K562 (cell line): ENCODE measurements around the gene PQBP1. TPM values are rescaled to one million over a fixed set of nuclear protein-coding genes. Genes with fewer than 3 reads are reported as not detected.
A peak's percentile ranks its signal among the peaks of the same experiment; 100 is the strongest.

Experiments
- EP300 ChIP-seq: IDR thresholded peaks from 2 replicates; pipeline ENCODE4 v1.6.1; 2012; ENCODE audit warnings: low read length, improper control_type of control experiment
- ESRRB ChIP-seq: fragments of 250-450 bp; sonication (Bioruptor Pico); IDR thresholded peaks from 2 replicates; pipeline ENCODE4 v1.5.0; 2020; ENCODE audit warnings: mild to moderate bottlenecking, moderate library complexity, borderline replicate concordance
- ETV1 ChIP-seq: fragments of 450-650 bp; conservative IDR thresholded peaks from 2 replicates; pipeline ENCODE4 v1.6.1; 2016; ENCODE audit warnings: missing genetic modification characterization, control low read depth, low read depth, missing compliant biosample characterization
- HNRNPK ChIP-seq: fragments of 200-400 bp; formaldehyde crosslinking; IDR thresholded peaks from one replicate; pipeline ENCODE4 v1.6.1; 2018; ENCODE audit warnings: mild to moderate bottlenecking, low read depth, low read length; ENCODE audit not compliant: poor library complexity, severe bottlenecking
- MTF1 ChIP-seq: fragments of 250-450 bp; sonication (Bioruptor Pico); IDR thresholded peaks from 2 replicates; pipeline ENCODE4 v1.9.0; 2021; ENCODE audit warnings: moderate library complexity, mild to moderate bottlenecking, inconsistent platforms, borderline replicate concordance
- PCBP1 ChIP-seq: fragments of 200-400 bp; formaldehyde crosslinking; IDR thresholded peaks from 2 replicates; pipeline ENCODE4 v1.6.1; 2018; ENCODE audit warnings: mild to moderate bottlenecking, low read depth, low read length; ENCODE audit not compliant: poor library complexity, severe bottlenecking
- RHOXF2B ChIP-seq: fragments of 250-450 bp; sonication (Bioruptor Pico); conservative IDR thresholded peaks from 2 replicates; pipeline ENCODE4 v1.5.1; 2021
- TAF9B ChIP-seq: fragments of 450-650 bp; IDR thresholded peaks from 2 replicates; pipeline ENCODE4 v1.6.1; 2018; ENCODE audit warnings: mild to moderate bottlenecking; ENCODE audit not compliant: partially characterized antibody
- TBL1XR1 ChIP-seq, 2 experiments: IDR thresholded peaks; 2 replicates each; pipeline ENCODE4 v1.6.1; 2012; ENCODE audit warnings: improper control_type of control experiment in 2 of 2, low read length in 2 of 2, mild to moderate bottlenecking in 1 of 2
- ZBED1 ChIP-seq: IDR thresholded peaks from 2 replicates; pipeline ENCODE4 v1.6.1; 2014
- ZNF253 ChIP-seq: fragments of 250-450 bp; sonication (Bioruptor Pico); conservative IDR thresholded peaks from 2 replicates; pipeline ENCODE4 v1.6.1; 2021; ENCODE audit warnings: mild to moderate bottlenecking
- polyA plus RNA-seq, 8 experiments: library from polyadenylated mRNA; depleted of rRNA in 4 of 8; stranded (reverse) in 5 of 8; unstranded in 3 of 8; fragments of >200 nt; fragmentation: Nextera tagmentation in 2 of 8; fragmentation: Illumina TruSeq in 1 of 8; extraction: Ambion mirVana in 2 of 8; extraction: Trizol in 1 of 8; gene quantifications; 2 replicates each; pipeline versions ENCODE4 v1.2.1 to v1.2.3, GENCODE V29; 2011 to 2014; ENCODE audit warnings: inconsistent platforms in 1 of 8, missing spikeins in 1 of 8
- total RNA-seq, 7 experiments: library from RNA; depleted of rRNA in 6 of 7; stranded (reverse); fragments of >200 nt in 6 of 7; fragmentation: Illumina TruSeq in 2 of 7; extraction: Trizol in 2 of 7; gene quantifications; 2 replicates each; pipeline versions ENCODE4 v1.2.1 to v1.2.3, GENCODE V29; 2011 to 2021; ENCODE audit warnings: low replicate concordance in 1 of 7
- TF ChIP-seq, protein P1 (sequence below): fragments of 450-650 bp; IDR thresholded peaks from 2 replicates; pipeline ENCODE4 v1.6.1; 2014; ENCODE audit warnings: low read depth, mild to moderate bottlenecking, moderate library complexity, borderline replicate concordance
- TF ChIP-seq, protein P2 (sequence below): fragments of 450-650 bp; IDR thresholded peaks from 2 replicates; pipeline ENCODE4 v1.6.1; 2018; ENCODE audit not compliant: partially characterized antibody
- TF ChIP-seq, protein P3 (sequence below): fragments of 150-350 bp; IDR thresholded peaks from 2 replicates; pipeline ENCODE4 v1.6.1; 2014; ENCODE audit warnings: low read depth, mild to moderate bottlenecking, low read length, borderline replicate concordance
- TF ChIP-seq, protein P4 (sequence below): fragments of 450-650 bp; formaldehyde crosslinking; IDR thresholded peaks from 2 replicates; pipeline ENCODE4 v1.4.0; 2022; ENCODE audit warnings: missing genetic modification characterization
- TF ChIP-seq, protein P5 (sequence below): fragments of 250-450 bp; sonication (Bioruptor Pico); IDR thresholded peaks from 2 replicates; pipeline ENCODE4 v1.8.0; 2021; ENCODE audit warnings: moderate library complexity, mild to moderate bottlenecking, inconsistent platforms
- TF ChIP-seq, protein P6 (sequence below): fragments of 250-450 bp; sonication (Bioruptor Pico); IDR thresholded peaks from 2 replicates; pipeline ENCODE4 v1.8.0; 2022; ENCODE audit warnings: moderate library complexity, mild to moderate bottlenecking, inconsistent platforms

The PQBP1 gene
- total and polyA plus RNA-seq, 9 of the 15 experiments (the other 6 are each of a cell fraction or from before 2014, with no cell fraction given) = 41.3 to 262 (median 112) TPM

DNA sequence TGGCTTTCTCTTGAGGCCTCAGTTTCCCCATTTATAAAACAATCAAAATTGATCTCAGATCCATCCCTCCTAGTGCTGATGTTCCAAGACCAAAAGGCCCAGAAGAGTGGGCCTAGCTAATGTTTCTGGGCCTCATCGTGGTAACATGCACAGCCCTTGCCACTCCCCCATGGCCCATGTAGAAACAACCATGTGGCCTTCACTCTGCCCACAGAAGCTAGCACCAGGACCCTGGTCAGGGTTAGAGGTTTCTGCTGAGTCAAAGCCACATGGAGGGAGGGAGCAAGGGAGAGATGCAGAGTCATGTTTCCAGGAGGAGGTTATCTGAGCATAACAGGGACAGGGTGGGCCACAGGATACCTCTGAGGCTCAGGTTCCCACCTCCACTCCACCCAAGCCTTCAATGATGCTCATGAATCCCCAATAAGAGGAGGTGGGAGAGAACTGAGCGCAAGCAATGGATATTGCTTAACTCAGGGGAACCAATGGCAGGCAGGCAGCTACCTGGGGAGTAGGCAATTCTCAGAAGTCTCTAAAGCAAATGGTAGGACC is 42.8 kb downstream of the PQBP1 start (continued):
- TF ChIP-seq, protein P1, sequence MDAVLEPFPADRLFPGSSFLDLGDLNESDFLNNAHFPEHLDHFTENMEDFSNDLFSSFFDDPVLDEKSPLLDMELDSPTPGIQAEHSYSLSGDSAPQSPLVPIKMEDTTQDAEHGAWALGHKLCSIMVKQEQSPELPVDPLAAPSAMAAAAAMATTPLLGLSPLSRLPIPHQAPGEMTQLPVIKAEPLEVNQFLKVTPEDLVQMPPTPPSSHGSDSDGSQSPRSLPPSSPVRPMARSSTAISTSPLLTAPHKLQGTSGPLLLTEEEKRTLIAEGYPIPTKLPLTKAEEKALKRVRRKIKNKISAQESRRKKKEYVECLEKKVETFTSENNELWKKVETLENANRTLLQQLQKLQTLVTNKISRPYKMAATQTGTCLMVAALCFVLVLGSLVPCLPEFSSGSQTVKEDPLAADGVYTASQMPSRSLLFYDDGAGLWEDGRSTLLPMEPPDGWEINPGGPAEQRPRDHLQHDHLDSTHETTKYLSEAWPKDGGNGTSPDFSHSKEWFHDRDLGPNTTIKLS = no peak
- no peak for TF ChIP-seq ESRRB (CRISPR knock-in tag)
- TF ChIP-seq TAF9B = peak; percentile 62
- TF ChIP-seq EP300 = peak; percentile 87
- TF ChIP-seq PCBP1 = no peak
- TF ChIP-seq ZNF253 = no peak
- TF ChIP-seq, protein P2, sequence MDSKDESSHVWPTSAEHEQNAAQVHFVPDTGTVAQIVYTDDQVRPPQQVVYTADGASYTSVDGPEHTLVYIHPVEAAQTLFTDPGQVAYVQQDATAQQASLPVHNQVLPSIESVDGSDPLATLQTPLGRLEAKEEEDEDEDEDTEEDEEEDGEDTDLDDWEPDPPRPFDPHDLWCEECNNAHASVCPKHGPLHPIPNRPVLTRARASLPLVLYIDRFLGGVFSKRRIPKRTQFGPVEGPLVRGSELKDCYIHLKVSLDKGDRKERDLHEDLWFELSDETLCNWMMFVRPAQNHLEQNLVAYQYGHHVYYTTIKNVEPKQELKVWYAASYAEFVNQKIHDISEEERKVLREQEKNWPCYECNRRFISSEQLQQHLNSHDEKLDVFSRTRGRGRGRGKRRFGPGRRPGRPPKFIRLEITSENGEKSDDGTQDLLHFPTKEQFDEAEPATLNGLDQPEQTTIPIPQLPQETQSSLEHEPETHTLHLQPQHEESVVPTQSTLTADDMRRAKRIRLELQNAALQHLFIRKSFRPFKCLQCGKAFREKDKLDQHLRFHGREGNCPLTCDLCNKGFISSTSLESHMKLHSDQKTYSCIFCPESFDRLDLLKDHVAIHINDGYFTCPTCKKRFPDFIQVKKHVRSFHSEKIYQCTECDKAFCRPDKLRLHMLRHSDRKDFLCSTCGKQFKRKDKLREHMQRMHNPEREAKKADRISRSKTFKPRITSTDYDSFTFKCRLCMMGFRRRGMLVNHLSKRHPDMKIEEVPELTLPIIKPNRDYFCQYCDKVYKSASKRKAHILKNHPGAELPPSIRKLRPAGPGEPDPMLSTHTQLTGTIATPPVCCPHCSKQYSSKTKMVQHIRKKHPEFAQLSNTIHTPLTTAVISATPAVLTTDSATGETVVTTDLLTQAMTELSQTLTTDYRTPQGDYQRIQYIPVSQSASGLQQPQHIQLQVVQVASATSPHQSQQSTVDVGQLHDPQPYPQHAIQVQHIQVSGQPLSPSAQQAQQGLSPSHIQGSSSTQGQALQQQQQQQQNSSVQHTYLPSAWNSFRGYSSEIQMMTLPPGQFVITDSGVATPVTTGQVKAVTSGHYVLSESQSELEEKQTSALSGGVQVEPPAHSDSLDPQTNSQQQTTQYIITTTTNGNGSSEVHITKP = peak; percentile 71
- TF ChIP-seq MTF1 (CRISPR knock-in tag) = no peak
- TF ChIP-seq, protein P3, sequence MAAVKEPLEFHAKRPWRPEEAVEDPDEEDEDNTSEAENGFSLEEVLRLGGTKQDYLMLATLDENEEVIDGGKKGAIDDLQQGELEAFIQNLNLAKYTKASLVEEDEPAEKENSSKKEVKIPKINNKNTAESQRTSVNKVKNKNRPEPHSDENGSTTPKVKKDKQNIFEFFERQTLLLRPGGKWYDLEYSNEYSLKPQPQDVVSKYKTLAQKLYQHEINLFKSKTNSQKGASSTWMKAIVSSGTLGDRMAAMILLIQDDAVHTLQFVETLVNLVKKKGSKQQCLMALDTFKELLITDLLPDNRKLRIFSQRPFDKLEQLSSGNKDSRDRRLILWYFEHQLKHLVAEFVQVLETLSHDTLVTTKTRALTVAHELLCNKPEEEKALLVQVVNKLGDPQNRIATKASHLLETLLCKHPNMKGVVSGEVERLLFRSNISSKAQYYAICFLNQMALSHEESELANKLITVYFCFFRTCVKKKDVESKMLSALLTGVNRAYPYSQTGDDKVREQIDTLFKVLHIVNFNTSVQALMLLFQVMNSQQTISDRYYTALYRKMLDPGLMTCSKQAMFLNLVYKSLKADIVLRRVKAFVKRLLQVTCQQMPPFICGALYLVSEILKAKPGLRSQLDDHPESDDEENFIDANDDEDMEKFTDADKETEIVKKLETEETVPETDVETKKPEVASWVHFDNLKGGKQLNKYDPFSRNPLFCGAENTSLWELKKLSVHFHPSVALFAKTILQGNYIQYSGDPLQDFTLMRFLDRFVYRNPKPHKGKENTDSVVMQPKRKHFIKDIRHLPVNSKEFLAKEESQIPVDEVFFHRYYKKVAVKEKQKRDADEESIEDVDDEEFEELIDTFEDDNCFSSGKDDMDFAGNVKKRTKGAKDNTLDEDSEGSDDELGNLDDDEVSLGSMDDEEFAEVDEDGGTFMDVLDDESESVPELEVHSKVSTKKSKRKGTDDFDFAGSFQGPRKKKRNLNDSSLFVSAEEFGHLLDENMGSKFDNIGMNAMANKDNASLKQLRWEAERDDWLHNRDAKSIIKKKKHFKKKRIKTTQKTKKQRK = no peak
- TF ChIP-seq ZBED1 = no peak
- TF ChIP-seq TBL1XR1 (IDR thresholded peaks at IDR 0.05; ENCODE audit: low read length in 2 of 2) = peak; percentile 37 to 52; a peak in 2 of 4 replicates
- TF ChIP-seq, protein P4, sequence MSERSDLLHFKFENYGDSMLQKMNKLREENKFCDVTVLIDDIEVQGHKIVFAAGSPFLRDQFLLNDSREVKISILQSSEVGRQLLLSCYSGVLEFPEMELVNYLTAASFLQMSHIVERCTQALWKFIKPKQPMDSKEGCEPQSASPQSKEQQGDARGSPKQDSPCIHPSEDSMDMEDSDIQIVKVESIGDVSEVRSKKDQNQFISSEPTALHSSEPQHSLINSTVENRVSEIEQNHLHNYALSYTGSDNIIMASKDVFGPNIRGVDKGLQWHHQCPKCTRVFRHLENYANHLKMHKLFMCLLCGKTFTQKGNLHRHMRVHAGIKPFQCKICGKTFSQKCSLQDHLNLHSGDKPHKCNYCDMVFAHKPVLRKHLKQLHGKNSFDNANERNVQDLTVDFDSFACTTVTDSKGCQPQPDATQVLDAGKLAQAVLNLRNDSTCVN (CRISPR knock-in tag) = no peak
- no peak for TF ChIP-seq RHOXF2B (CRISPR knock-in tag)
- TF ChIP-seq, protein P5, sequence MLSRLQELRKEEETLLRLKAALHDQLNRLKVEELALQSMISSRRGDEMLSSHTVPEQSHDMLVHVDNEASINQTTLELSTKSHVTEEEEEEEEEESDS = no peak
- TF ChIP-seq, protein P6, sequence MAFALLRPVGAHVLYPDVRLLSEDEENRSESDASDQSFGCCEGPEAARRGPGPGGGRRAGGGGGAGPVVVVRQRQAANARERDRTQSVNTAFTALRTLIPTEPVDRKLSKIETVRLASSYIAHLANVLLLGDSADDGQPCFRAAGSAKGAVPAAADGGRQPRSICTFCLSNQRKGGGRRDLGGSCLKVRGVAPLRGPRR (CRISPR knock-in tag) = no peak
- no peak for TF ChIP-seq HNRNPK
- TF ChIP-seq ETV1 (tag) = 0 out of 2 replicates have a peak, but pooled peaks have one; percentile 11
